Astrocyte of the spinal cord (primary cell): ENCODE results near the gene PHACTR3.

Experiments
- DNase-seq: peaks from one replicate; pipeline ENCODE4 v3.0.0; 2011; ENCODE audit warnings: low read depth, low spot score
- H3K4me3 ChIP-seq: 2 replicates; pipeline ENCODE4 v1.5.1; 2011; ENCODE audit warnings: low read depth, mild to moderate bottlenecking, low read length, moderate library complexity
- CTCF ChIP-seq: IDR thresholded peaks from 2 replicates; pipeline ENCODE4 v1.5.1; 2012; ENCODE audit warnings: low read depth, mild to moderate bottlenecking, low read length, inconsistent platforms
- in situ Hi-C: cut with HindIII; loops from 2 replicates; pipeline ENCODE4 v1.10.0; 2017; ENCODE audit warnings: low sequenced_read_pairs

The PHACTR3 gene

GRCh38 chr20:59588236-59588855 is 16.0 kb upstream of the PHACTR3 start:
- no peak overlapping the region for H3K4me3 ChIP-seq
- DNase-seq, result no peak
- TF ChIP-seq CTCF, result no peak
- in situ Hi-C loops, result no loop called here

DNA sequence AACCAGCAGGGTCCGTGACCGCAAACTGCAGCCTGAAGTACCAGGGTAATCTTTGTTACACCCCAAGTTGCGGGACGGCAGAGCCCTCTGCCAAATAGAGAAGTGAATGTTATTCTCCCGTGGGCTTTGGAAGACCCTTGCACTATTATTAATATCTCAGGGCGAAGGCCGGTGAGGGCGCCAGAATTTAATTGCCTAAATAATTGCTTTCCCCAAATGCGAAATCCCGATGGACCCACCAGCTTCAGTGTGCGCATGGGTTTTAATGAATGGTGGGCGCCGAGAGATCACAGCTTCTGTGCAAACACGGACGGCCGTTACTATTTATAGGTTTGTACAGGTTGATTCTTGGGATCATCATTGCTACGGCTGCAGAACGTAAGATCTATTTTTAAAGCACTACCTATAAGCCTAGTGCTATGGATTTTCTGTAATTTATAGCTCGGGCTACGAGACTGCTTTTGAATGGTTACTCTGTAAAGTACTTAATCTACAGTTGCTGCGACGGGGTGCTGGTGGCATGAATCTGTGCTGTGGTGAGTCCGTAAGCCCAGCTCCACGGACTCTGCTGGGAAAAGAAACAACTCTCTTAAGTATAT is 15.2 kb upstream of the PHACTR3 start:
- no peak overlapping the region for H3K4me3 ChIP-seq
- TF ChIP-seq CTCF, result no peak
- no peak for DNase-seq
- in situ Hi-C loops, result no loop called here

- H3K4me3 ChIP-seq, result no peak overlapping the region
- TF ChIP-seq CTCF, result no peak
- DNase-seq, result no peak
- in situ Hi-C loops, result no loop called here
Measured at GRCh38 chr20:59591061-59591460, 13.3 kb upstream of the PHACTR3 start.

DNA sequence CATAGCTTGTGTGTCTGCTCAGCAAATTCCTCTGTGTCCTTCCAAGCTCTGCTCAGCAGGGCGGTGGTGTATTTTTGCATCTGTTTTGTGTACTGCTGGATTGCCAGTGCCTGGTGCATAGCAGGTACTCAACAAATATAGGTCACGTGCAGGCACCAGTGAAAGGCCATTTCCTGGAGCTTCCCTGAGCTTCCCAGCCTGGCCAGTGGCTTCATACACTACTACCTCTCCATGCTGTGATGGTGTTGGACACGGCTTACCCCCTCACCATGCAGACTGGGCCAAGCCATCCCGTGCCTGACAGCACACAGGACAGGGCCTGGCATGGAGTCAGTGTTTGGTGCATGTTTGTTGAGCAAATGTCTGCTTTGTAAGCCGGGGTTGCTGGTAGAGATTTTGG is 7.7 kb upstream of the PHACTR3 start:
- TF ChIP-seq CTCF, result no peak
- in situ Hi-C loops, result no loop called here

GRCh38 chr20:59597240-59597639 is 7.1 kb upstream of the PHACTR3 start:
- no peak for DNase-seq
- H3K4me3 ChIP-seq, result no peak overlapping the region
- in situ Hi-C loops, result no loop called here
- TF ChIP-seq CTCF, result no peak

More for the DNA sequence above, 7.7 kb upstream of the PHACTR3 start:
- no peak overlapping the region for H3K4me3 ChIP-seq
- no peak for DNase-seq

DNA sequence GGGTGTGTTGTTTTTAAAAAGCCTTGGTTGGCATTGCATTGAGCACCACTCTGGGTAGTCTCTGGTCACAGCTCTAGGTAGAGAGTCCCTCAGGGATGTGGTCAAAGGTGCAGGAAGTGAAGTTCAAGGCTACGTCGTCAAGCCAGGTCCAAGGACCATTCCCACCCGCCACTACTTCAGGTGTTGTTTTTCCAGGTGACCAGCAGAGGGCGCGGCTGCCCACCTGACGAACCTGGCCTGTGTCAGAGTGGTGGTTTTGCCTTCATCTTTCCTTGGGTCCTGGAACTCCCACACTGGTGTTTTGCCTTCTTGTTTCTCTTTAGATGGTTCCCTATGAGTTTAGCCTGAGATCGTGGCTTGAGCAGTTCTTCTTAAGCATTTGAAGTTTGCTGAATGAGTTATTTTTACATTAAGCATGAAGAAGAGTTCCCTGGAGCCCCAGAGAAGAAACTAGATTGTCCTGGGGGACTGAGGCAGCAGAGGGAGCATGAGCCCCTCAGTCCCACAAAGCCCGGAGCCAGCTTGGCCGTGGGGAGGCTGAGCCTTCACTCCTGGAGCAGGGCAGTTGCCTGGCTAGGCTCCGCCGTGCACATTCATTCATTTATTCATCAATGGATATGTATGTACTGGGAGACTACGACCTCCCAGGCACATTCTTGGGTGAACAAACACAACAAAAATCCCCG is 5.6 kb upstream of the PHACTR3 start:
- in situ Hi-C loops, result no loop called here
- no peak overlapping the region for H3K4me3 ChIP-seq
- no peak for DNase-seq
- peak; percentile 67 for TF ChIP-seq CTCF
